ENCODE data around the gene MACROH2A1. TPM values are rescaled to one million over a fixed set of nuclear protein-coding genes. Genes with fewer than 3 reads are reported as not detected.

The MACROH2A1 gene
- polyA plus RNA-seq, 1 of the 3 experiments (the other 2 are of a cell fraction), result 165 TPM

- H3K9ac ChIP-seq, result no peak overlapping the region
- no peaks in the 10 kb centered on the region for H3K9me2 ChIP-seq
- no peak overlapping the region for H3K4me3 ChIP-seq (ENCODE audit: low read depth in 2 of 2, low read length in 1 of 2)
- no peak overlapping the region for H3K27ac ChIP-seq (ENCODE audit: low read depth in 2 of 2, low read length in 1 of 2)
- peaks cover 0 to 23% of the 10 kb centered on the region in 2 experiments; a peak in 3 of 4 replicates for H3K4me1 ChIP-seq (ENCODE audit: control insufficient read depth in 1 of 2, insufficient read depth in 2 of 2, low read depth in 1 of 2, low read length in 1 of 2)
- DNase-seq, result peak; percentile 66
- POLR2A ChIA-PET, result no interaction called here
- H2AFZ ChIP-seq (ENCODE audit: low read depth), result no peak overlapping the region
- H3K9me3 ChIP-seq, result no peaks in the 10 kb centered on the region
- H3K4me2 ChIP-seq, result no peak overlapping the region
- no peak for TF ChIP-seq TCF12 (IDR thresholded peaks at IDR 0.05)
- peak; percentile 84 for TF ChIP-seq RAD21 (IDR thresholded peaks at IDR 0.05; ENCODE audit: low read length)
- TF ChIP-seq, protein P1, sequence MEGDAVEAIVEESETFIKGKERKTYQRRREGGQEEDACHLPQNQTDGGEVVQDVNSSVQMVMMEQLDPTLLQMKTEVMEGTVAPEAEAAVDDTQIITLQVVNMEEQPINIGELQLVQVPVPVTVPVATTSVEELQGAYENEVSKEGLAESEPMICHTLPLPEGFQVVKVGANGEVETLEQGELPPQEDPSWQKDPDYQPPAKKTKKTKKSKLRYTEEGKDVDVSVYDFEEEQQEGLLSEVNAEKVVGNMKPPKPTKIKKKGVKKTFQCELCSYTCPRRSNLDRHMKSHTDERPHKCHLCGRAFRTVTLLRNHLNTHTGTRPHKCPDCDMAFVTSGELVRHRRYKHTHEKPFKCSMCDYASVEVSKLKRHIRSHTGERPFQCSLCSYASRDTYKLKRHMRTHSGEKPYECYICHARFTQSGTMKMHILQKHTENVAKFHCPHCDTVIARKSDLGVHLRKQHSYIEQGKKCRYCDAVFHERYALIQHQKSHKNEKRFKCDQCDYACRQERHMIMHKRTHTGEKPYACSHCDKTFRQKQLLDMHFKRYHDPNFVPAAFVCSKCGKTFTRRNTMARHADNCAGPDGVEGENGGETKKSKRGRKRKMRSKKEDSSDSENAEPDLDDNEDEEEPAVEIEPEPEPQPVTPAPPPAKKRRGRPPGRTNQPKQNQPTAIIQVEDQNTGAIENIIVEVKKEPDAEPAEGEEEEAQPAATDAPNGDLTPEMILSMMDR (IDR thresholded peaks at IDR 0.05), result peak; percentile 72
- TF ChIP-seq, protein P2, sequence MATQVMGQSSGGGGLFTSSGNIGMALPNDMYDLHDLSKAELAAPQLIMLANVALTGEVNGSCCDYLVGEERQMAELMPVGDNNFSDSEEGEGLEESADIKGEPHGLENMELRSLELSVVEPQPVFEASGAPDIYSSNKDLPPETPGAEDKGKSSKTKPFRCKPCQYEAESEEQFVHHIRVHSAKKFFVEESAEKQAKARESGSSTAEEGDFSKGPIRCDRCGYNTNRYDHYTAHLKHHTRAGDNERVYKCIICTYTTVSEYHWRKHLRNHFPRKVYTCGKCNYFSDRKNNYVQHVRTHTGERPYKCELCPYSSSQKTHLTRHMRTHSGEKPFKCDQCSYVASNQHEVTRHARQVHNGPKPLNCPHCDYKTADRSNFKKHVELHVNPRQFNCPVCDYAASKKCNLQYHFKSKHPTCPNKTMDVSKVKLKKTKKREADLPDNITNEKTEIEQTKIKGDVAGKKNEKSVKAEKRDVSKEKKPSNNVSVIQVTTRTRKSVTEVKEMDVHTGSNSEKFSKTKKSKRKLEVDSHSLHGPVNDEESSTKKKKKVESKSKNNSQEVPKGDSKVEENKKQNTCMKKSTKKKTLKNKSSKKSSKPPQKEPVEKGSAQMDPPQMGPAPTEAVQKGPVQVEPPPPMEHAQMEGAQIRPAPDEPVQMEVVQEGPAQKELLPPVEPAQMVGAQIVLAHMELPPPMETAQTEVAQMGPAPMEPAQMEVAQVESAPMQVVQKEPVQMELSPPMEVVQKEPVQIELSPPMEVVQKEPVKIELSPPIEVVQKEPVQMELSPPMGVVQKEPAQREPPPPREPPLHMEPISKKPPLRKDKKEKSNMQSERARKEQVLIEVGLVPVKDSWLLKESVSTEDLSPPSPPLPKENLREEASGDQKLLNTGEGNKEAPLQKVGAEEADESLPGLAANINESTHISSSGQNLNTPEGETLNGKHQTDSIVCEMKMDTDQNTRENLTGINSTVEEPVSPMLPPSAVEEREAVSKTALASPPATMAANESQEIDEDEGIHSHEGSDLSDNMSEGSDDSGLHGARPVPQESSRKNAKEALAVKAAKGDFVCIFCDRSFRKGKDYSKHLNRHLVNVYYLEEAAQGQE (IDR thresholded peaks at IDR 0.05; ENCODE audit: low read depth, low read length), result no peak
- TF ChIP-seq SMC3 (IDR thresholded peaks at IDR 0.05; ENCODE audit: low read depth, low read length), result peak; percentile 61
- no peak for TF ChIP-seq CHD2 (IDR thresholded peaks at IDR 0.05; ENCODE audit: low read length, partially characterized antibody)
- TF ChIP-seq TAF1 (IDR thresholded peaks at IDR 0.05; ENCODE audit: borderline replicate concordance, low read depth, low read length), result no peak
- no peak for TF ChIP-seq SIN3A (IDR thresholded peaks at IDR 0.05; ENCODE audit: borderline replicate concordance, low read depth, low read length)
- no peak for TF ChIP-seq EP300 (IDR thresholded peaks at IDR 0.05; ENCODE audit: borderline replicate concordance in 1 of 2, low read depth in 1 of 2, low read length in 1 of 2)
- H3K27me3 ChIP-seq (ENCODE audit: insufficient read depth), result no peaks in the 10 kb centered on the region
- peaks cover 15 to 60% of the 10 kb centered on the region in 2 experiments for H3K36me3 ChIP-seq (replicated peaks in 1 of 2; ENCODE audit: control insufficient read depth in 1 of 2, insufficient read depth in 2 of 2, low read length in 1 of 2)
- no peaks in the 10 kb centered on the region for H3K79me2 ChIP-seq (ENCODE audit: insufficient read depth)
- CTCF ChIA-PET, result interaction anchor here (0.6 to 3.0 kb wide), 30 partner anchors 8 to 414 kb away, joined by 3 to 17 read pairs (median 4); no protein-coding TSS in a partner anchor
- H4K20me1 ChIP-seq (ENCODE audit: insufficient read depth), result peaks cover 7% of the 10 kb centered on the region; the same call in 1 of the 2 replicates
- WGBS (ENCODE audit: low lambda C conversion rate), result 36% methylated on average over 5 of the region's 5 CpGs
- H3F3A ChIP-seq (replicated peaks; ENCODE audit: insufficient read depth), result peaks cover 15% of the 10 kb centered on the region
Observed at GRCh38 chr5:135332519-135333150, 66.4 kb downstream of the MACROH2A1 start.

GRCh38 chr5:135331612-135332011 is 67.4 kb downstream of the MACROH2A1 start:
- no peak overlapping the region for H2AFZ ChIP-seq (ENCODE audit: low read depth)
- H3K27ac ChIP-seq (ENCODE audit: low read depth in 2 of 2, low read length in 1 of 2), result no peak overlapping the region
- H3K36me3 ChIP-seq (replicated peaks in 1 of 2; ENCODE audit: control insufficient read depth in 1 of 2, insufficient read depth in 2 of 2, low read length in 1 of 2), result peaks cover 15 to 50% of the 10 kb centered on the region in 2 experiments
- no peaks in the 10 kb centered on the region for H3K9me2 ChIP-seq
- no peaks in the 10 kb centered on the region for H3K9me3 ChIP-seq
- 93% methylated on average over 3 of the region's 3 CpGs for WGBS (ENCODE audit: low lambda C conversion rate)
- ChIA-PET POLR2A (no interaction called here), CTCF (interaction anchor here (0.6 to 3.0 kb wide), 25 partner anchors 9 to 303 kb away, joined by 3 to 17 read pairs (median 4); no protein-coding TSS in a partner anchor)
- no peak overlapping the region for H3K4me3 ChIP-seq (ENCODE audit: low read depth in 2 of 2, low read length in 1 of 2)
- H3K4me2 ChIP-seq, result no peak overlapping the region
- no peak overlapping the region for H3K9ac ChIP-seq
- H3K79me2 ChIP-seq (ENCODE audit: insufficient read depth), result no peaks in the 10 kb centered on the region
- H3K4me1 ChIP-seq (ENCODE audit: control insufficient read depth in 1 of 2, insufficient read depth in 2 of 2, low read depth in 1 of 2, low read length in 1 of 2), result peaks cover 0 to 12% of the 10 kb centered on the region in 2 experiments; a peak in 2 of 4 replicates
- DNase-seq, result no peak
- peaks cover 15% of the 10 kb centered on the region for H3F3A ChIP-seq (replicated peaks; ENCODE audit: insufficient read depth)
- no peaks in the 10 kb centered on the region for H3K27me3 ChIP-seq (ENCODE audit: insufficient read depth)
- H4K20me1 ChIP-seq (ENCODE audit: insufficient read depth), result peaks cover 7% of the 10 kb centered on the region; the same call in 1 of the 2 replicates
- TF ChIP-seq RCOR1 (IDR thresholded peaks at IDR 0.05; ENCODE audit: low read length), result no peak
- no peak for TF ChIP-seq CHD2 (IDR thresholded peaks at IDR 0.05; ENCODE audit: low read length, partially characterized antibody)
- TF ChIP-seq GABPA (IDR thresholded peaks at IDR 0.05; ENCODE audit: low read depth), result no peak
- TF ChIP-seq, protein P3, sequence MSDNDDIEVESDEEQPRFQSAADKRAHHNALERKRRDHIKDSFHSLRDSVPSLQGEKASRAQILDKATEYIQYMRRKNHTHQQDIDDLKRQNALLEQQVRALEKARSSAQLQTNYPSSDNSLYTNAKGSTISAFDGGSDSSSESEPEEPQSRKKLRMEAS (IDR thresholded peaks at IDR 0.05; ENCODE audit: low read depth), result no peak
- no peak for TF ChIP-seq EP300 (IDR thresholded peaks at IDR 0.05; ENCODE audit: borderline replicate concordance in 1 of 2, low read depth in 1 of 2, low read length in 1 of 2)
- TF ChIP-seq, protein P4, sequence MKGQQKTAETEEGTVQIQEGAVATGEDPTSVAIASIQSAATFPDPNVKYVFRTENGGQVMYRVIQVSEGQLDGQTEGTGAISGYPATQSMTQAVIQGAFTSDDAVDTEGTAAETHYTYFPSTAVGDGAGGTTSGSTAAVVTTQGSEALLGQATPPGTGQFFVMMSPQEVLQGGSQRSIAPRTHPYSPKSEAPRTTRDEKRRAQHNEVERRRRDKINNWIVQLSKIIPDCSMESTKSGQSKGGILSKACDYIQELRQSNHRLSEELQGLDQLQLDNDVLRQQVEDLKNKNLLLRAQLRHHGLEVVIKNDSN (IDR thresholded peaks at IDR 0.05; ENCODE audit: borderline replicate concordance, low read depth), result no peak
- TF ChIP-seq TCF12 (IDR thresholded peaks at IDR 0.05), result no peak
- no peak for TF ChIP-seq MXI1 (IDR thresholded peaks at IDR 0.05; ENCODE audit: low read depth, low read length)
- TF ChIP-seq SIN3A (IDR thresholded peaks at IDR 0.05; ENCODE audit: borderline replicate concordance, low read depth, low read length), result no peak
- TF ChIP-seq NRF1 (IDR thresholded peaks at IDR 0.05; ENCODE audit: low read depth, low read length), result no peak
- no peak for TF ChIP-seq FOXM1 (IDR thresholded peaks at IDR 0.05; ENCODE audit: low read depth)
- no peak for TF ChIP-seq GATA2 (CRISPR knock-in tag; IDR thresholded peaks at IDR 0.05)
- TF ChIP-seq USF2 (IDR thresholded peaks at IDR 0.05; ENCODE audit: borderline replicate concordance, low read depth, low read length), result no peak
- TF ChIP-seq POLR2AphosphoS5 (IDR thresholded peaks at IDR 0.05; ENCODE audit: low read depth, low read length), result no peak
- no peak for TF ChIP-seq SMC3 (IDR thresholded peaks at IDR 0.05; ENCODE audit: low read depth, low read length)

Data from SK-N-SH (cell line).